Activated T-cell treated with anti-CD3 and anti-CD28 coated beads for 4 hours (primary cell): ENCODE measurements around the gene EXT2.

Experiments
- DNase-seq: peaks from one replicate; pipeline ENCODE4 v3.0.0-alpha.2; 2020

The EXT2 gene

GRCh38 chr11:44088377-44088776 lies 7.1 kb upstream of the EXT2 start:
- DNase-seq = no peak

- no peak for DNase-seq
Measured at GRCh38 chr11:44088871-44089270, 6.6 kb upstream of the EXT2 start.

- no peak for DNase-seq
Measured at GRCh38 chr11:44090539-44090938, 4.9 kb upstream of the EXT2 start.

DNA sequence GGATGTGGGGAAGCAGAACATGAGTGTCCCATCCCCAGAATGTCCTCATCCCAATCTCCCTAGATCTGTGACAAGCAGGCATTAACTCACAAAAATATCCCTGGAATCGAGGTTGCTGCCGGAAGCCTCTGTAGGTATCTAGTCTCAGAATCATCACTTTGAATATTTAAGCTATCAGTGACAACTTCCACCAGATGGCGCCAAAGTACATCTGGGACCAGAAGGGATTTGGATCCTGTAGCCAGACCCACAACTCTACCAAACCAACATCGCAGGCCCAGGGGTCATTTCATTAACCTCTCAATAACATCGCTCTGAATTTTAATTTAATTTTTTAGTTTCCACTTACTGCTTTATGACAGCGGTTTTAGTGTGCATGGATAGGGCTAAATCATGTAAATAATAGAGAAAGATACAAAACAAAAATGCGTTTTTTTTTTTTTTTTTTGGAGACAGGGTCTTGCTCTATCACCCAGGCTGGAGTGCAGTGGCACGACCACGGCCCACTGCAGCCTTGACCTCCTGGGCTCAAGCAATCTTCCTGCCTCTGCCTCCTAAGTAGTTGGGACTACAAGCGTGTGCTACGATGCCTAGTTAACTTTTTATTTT lies 1.1 kb upstream of the EXT2 start:
- DNase-seq = peak; percentile 79

- no peak for DNase-seq
Measured at GRCh38 chr11:44096360-44097185, 1.1 kb downstream of the EXT2 start.

- DNase-seq = no peak
Measured at GRCh38 chr11:44097821-44098220, 2.3 kb downstream of the EXT2 start.

GRCh38 chr11:44101098-44101497 lies 5.6 kb downstream of the EXT2 start:
- no peak for DNase-seq

GRCh38 chr11:44104481-44105294 lies 9.2 kb downstream of the EXT2 start:
- DNase-seq = no peak

DNA sequence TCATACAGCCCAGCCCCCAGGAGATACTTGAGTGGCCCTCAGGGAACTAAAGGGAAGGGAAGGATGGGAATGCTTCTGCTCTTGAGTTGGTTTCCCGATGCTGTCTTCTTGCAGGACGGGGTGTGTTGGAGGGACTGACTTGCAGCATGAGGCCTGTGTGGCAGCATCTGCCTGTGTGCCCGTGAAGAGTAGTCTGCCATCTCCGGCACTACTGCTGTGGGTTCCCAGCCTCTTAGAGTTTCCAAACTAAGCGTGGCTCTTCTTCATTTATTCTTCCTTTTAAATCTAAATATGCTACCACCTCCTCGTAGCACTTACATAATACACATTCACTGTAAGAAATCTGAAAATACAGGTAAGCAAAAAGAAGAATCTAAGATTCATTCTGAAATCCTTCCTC lies 12.8 kb downstream of the EXT2 start:
- DNase-seq = no peak

DNA sequence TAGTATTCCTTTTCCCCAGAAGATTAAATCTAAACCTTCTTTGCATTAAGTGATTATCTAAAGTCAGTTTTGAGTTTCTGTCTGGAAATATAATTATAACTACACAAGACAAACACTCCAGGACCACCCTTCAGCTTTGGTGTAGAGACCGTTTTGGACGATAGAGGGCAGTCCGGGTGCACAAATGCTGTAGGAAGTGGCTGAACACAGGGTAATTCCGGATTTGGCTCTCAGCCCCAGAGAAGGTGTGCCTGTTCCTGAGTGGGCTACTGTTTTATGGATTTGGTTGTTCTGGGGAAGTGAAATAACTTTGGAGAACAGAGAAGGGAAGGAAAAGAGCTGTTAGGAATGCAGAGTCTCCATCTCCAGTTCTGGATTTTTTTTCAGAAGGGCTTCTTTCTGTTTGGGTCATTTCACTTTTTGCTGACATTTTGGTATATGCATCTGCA lies 14.8 kb downstream of the EXT2 start:
- peak; percentile 45 for DNase-seq

- no peak for DNase-seq
Measured at GRCh38 chr11:44112091-44112821, 16.8 kb downstream of the EXT2 start.

DNA sequence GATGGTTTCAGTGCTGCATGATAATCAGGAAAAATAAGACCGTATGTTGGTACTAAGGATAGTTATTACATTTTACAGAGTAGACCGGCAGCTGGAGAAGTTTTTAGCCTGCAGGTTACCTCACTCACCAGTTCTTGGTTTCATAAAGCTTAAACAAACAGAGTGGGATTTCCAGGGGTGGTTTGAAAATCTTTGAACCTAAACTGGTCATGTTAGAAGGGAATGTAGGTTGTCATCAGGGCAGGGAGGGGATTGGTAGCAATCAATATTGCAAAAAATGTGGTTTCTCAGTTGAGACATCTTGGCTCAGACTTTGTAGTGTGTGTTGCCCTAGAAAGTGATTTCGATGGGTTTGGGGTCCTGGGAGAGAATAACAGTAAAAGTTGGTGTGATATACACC lies 17.5 kb downstream of the EXT2 start:
- DNase-seq = no peak

DNA sequence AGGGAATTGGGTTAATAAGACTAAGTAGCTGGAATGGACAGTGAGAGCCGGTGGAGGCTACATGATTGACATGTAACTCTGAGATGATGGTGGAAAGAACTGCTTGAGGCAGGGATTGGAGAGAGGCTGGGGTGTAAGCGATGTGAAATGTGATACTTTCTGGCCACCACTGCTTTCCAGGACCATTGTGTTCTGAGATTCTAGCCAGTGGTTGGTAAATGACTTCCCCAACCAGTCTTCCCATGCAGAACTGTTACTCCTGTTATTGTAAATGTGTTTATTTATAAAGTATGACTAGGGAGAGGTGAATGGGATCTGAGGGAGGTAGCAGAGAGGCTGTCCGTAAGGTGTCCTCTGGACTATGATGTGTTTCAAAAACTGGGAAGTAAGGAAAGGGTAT lies 18.1 kb downstream of the EXT2 start:
- no peak for DNase-seq

GRCh38 chr11:44116234-44116830 lies 20.9 kb downstream of the EXT2 start:
- no peak for DNase-seq

GRCh38 chr11:44120169-44120568 lies 24.7 kb downstream of the EXT2 start:
- DNase-seq = no peak

- DNase-seq = no peak
Measured at GRCh38 chr11:44125598-44125997, 30.1 kb downstream of the EXT2 start.

DNA sequence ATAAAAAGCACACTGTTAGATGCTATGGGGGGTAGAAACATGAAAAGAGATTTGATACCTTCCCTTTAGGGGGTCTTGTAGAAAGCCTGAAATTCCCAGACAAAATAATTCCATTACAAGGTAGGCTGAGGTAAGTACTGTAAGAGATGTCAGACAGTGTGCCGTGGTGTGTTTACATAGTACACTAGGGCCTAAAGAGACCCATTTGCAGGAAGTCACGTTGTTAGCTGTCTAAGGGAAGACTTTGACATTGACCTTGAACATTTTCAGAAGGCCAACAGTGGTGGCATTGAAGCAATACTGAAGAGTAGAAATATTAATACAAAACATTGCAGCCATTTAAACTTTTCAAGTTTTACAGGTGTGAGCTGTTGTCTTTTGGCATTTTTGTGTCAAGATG lies 30.8 kb downstream of the EXT2 start:
- DNase-seq = no peak

DNA sequence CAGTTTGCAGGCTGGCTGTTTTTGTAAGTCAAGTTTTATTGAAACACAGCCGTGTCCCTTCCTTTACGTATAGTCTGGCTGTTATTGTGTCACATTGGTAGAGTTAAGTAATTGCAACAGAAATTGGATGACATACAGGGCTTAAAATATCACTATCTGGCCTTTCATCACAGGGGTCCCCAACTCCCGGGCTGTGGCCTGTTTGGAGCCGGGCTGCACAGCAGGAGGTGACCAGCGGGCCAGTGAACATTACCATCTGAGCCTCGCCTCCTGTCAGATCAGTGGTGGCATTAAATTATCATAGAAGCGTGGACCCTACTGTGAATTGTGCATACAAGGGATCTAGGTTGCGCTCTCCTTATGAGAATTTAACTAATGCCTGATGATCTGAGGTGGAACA lies 31.7 kb downstream of the EXT2 start:
- no peak for DNase-seq

DNA sequence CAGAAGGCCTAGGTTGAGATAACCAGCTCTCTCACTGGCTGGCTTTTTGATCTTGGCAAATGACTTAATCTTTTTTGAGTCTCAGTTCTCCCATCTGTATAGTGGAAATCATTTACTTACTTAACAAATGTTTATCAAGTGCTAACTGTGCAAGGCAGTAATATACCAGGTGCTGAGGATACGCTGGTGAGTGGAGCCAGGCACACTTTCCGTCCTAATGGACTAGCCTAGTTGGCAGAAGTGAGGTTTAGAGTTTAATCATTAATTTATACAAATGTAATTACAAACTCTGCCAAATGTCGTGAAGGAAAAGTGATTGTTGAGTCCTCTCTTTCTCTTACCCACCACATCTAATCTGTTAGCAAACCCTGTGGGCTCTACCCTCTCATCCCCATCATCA lies 33.3 kb downstream of the EXT2 start:
- DNase-seq = no peak

DNA sequence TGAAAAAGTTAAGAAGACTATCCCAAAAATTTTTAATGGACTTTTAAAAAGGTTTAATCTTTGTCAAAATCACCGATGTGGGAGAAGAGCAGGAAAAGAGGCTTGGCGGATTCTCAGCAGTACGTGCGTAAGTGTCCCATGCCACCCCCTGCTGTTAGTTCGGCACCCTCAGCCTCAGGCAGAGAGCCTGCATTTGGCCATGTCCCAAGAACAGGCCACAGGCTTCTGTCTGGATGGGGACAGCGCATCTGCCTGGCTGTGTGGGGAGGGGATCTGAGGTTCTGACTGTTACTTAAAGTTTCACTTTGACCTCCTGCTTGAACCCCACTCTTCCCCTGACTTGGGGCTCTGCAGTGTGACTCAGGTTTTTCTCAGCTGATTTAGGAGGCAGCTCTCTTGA lies 35.3 kb downstream of the EXT2 start:
- no peak for DNase-seq

DNA sequence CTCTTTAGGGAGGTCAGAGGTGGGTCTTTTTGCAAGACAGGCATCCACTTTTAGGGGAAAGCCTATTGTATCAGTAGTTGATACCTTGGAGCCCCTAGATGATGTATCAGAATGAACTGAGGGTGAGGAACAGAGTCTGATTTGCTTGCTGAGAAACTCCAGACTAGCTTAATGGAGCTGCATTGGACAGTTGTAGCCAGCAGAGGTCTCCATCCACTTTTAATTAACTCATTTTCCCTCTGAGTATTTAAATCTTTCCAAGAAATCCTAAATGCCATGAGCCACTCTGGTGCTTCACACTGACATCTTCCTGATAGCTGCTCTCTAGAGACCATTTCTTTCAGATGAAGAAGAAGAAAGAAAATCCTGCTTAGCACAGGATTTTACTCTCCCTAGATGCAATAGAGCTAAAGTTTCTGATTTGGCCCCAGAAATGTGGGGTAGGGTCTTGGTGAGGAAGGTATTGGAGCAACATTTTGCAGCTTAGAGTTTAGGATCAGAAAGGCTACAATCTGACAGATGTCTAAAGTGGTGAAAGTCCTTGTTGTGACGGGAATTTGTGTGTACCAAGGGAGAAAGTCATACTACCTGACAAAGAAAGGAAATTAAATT lies 38.0 kb downstream of the EXT2 start:
- DNase-seq = no peak

DNA sequence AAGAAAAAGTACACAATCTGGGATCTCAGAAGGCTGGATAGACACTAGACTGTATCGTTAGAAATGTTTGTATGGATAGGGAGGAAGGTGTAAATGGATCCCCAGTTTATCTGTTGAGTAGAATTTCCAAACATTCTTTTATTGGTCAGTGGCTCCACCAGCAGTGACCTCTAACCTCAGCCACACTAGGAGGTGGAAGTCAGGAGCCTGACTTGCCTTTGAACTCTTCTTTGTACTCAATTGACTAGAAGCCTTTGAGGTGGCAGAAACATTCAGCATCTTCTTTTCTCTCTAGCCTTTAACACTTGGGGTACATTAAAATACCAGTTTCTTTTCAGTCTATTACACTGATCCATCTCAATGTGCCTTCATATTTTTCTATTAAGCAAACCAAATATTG lies 39.1 kb downstream of the EXT2 start:
- DNase-seq = no peak
